HG03060 (cell line): ENCODE results near the gene PGBD4.
"Not testable (repeated sequence)": the region's sequence is repeated elsewhere in the genome, so short reads cannot be mapped to it uniquely, and the experiment has no call there.

Experiments used
- ATAC-seq: cut with Tn5 transposase; IDR thresholded peaks from one replicate; pipeline ENCODE4 v1.9.1; 2021; ENCODE audit warnings: low read depth, moderate number of reproducible peaks; ENCODE audit not compliant: unreplicated experiment

Gene PGBD4

DNA sequence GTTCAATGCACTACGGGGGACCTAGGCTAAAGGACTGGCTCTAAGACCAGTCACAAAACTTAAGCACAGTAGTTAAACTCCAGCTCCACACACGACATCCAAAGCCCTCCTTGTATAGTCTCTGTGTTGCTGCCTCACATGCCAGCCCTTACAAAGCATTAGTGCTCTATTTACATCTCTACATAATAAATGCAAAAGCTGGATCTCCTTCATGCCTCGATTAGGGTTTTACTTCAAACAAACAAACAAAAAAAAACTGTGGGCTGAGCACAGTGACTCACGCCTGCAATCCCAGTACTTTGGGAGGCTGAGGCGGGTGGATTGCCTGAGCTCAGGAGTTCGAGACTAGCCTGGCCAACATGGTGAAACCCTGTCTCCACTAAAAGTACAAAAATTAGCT is 9.6 kb downstream of the PGBD4 start:
- no peak for ATAC-seq

- ATAC-seq: no peak
Measured at GRCh38 chr15:34114215-34114614, 12.3 kb downstream of the PGBD4 start.

GRCh38 chr15:34114739-34115138 is 12.9 kb downstream of the PGBD4 start:
- no peak for ATAC-seq

GRCh38 chr15:34116620-34117019 is 14.7 kb downstream of the PGBD4 start:
- ATAC-seq: no peak

- no peak for ATAC-seq
Measured at GRCh38 chr15:34119291-34119690, 17.4 kb downstream of the PGBD4 start.

- not testable (repeated sequence) for ATAC-seq
Measured at GRCh38 chr15:34120420-34120819, 18.5 kb downstream of the PGBD4 start.

DNA sequence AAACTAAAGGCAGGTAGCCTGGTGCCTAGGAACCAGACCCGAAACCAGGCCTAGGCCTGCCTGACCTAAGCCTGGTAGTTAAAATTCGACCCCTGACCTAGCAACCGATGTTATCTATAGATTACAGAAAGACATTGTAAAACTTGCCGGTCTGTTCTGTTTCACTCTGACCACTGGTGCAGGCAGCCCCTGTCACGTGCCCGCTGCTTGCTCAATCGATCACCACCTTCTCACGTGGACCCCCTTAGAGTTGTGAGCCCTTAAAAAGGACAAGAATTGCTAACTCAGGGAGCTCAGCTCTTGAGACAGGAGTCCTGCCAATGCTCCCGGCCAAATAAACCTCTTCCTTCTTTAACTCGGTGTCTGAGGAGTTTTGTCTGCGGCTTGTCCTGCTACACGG is 19.9 kb downstream of the PGBD4 start:
- ATAC-seq: not testable (repeated sequence)

DNA sequence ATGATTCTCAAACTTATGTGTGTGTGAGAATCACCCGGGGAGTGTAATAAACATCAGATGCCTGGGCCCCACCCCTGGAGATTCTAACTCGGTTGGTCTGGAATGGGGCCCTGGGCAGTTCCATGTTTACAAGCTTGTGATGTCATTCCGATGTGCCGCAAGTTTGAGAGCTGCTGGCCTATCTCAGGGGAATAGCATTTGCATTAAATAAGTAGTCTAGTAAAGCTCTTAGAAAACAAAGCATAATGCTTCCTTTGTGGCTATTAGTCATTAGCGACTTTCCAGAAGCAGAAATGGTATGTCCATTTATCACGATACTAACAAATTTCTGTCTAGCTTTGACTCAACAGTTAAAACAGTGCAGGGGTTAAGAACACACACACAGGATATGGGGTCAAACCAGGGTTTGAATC is 20.9 kb downstream of the PGBD4 start:
- ATAC-seq: no peak

- no peak for ATAC-seq
Measured at GRCh38 chr15:34124651-34125050, 22.8 kb downstream of the PGBD4 start.

GRCh38 chr15:34125945-34126344 is 24.1 kb downstream of the PGBD4 start:
- no peak for ATAC-seq

- ATAC-seq: no peak
Measured at GRCh38 chr15:34126522-34126921, 24.6 kb downstream of the PGBD4 start.

DNA sequence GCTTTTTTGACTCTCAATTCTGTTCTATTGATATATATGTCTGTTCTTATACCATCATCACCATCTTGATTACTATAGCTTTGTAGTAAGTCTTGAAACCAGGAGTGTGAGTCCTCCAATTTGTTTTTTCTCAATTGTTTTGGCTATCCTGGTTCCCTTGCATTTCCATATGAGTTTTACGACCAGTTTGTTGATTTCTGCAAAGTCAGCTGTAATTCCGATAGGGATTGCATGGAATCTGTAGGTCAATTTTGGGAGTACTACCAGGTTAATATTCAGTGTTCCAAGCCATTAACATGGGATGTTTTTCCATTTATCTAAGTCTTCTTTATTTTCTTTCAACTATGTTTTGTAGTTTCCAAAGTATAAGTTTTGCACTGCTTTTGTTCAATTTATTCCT is 27.0 kb downstream of the PGBD4 start:
- ATAC-seq: no peak

DNA sequence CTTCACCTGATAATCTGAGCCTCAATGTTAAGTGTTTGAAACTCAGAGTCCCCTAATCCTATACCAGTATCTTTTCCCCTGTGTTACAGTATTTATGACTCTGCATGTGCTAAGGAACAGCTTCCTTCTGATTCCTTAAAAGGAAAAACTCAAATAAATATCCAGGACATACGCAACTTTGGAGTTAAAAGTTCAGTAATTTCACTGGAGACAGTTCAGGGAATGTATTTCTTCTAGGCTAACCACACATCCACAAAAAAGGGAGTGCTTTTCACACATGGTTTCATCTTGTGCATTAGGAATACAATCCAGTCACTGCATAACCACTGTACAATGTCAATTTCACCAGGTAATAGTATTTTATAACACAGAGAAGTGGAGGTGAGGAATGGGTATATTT is 31.0 kb downstream of the PGBD4 start:
- no peak for ATAC-seq

- ATAC-seq: no peak
Measured at GRCh38 chr15:34133511-34133910, 31.6 kb downstream of the PGBD4 start.

DNA sequence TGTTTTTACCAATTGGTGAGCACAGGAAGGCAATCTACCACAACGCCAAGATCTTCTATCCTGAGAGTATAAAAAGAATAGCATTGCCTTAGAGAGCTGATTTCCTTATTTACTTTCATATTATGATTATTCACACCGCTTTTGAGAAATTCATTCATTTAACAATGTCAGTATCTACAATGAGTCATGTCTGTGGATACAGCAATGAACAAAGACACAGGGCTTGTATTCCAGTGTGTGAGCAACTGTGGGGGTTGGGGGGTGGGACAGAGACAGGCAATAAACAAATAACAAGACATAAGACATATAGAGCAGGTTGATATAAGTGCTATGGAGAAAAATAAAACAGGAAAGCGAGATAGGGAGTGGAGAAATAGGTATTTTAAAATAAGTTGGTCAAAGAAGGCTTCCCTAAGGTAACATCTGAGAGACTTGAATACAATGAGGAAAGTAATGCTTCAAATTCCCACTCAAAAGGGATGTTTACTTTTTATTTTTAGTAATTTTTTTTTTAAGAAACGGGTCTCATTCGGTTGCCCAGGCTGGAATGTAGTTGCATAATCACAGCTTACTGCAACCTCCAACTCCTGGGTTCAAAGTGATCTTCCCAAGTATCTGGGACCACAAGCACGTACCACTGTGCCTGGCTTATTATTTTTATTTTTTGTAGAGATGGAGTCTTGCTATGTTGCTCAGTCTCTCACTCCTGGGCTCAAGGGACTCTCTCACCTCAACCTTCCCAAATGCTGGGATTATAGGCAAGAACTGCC is 45.7 kb downstream of the PGBD4 start:
- ATAC-seq: no peak

DNA sequence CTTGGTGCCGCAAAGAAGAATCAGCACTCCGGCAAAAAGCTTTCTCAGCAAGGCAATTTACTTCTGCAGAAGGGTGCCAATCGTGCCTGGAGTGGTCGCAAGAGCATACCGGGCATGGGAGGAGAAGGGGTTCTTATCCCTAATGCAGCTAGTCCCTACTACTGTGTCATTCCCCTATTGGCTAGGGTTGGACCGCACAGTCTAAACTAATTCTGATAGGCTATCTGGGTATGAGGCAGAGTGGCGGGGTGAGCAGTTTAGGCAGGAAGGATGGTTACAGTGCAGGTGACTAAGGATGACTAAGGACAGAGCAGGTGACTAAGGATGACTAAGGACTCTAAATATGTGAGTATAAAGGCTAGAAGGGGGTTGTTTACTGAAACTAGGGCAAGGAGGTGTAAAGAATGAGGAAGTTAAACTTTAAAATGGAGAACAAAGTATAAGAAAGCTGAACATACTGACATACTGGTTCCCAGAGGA is 52.9 kb downstream of the PGBD4 start:
- no peak for ATAC-seq

- no peak for ATAC-seq
Measured at GRCh38 chr15:34155859-34156258, 54.0 kb downstream of the PGBD4 start.
